ENCODE data around the gene CCNL2. TPM values are rescaled to one million over a fixed set of nuclear protein-coding genes. Genes with fewer than 3 reads are reported as not detected.

CCNL2 gene
- total and polyA plus RNA-seq, 8 donors = 49.2 to 409 (median 84.1) TPM

DNA sequence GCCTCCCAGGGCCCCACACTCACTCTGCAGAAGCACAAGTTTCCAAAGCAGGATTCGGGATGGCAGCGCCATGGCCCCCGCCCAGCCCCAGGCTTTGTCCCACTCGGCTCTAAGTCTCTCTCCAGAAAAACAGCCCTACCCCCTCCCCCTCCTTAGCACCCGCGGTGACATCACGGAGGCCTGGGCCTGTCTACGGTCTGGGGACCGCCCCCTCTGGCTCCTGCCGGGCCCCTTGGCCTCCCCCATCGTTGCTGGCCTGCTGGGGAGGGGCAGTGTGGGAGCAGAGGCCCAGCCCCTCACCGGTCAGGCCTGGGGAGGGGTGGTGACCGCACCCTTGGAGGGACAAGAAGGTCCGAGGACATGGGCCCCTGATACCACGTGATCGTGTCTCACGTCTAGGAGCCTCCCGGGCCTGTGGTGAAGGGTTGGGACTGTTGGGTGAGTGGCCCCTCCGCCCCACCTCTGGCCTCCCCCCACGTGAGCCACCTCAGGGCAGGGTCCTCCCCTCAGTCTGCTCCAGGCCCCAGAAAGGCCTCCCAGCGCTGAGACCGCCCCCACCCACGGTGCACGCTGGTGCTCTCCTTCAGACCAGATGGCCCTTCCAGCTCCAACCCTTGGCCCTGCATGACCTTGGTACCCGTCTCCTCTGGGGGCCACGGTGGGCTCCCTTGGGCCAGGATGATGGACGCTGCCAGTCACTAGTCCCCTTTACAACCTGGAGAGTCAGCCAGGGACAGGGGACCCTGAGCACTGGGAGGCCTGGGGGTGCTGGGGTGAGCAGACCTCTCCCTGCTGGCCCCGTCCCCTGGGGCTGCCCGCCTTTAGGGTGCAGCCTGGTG, 40.5 kb downstream of the CCNL2 start, which contains the start of gene MXRA8:
Gene MXRA8 (minus strand): TSS at position 123 of the 839 bp plus-strand sequence. CDS start 51 bp downstream, at position 72.
- ATAC-seq (peak; percentile 14 to 49 (median 32)), FAIRE-seq (no peak), DNase-seq (peak in 3 of 6 donors; percentile 37 to 67 (median 58))
- Histone ChIP-seq H3K4me1 (no peaks in the 10 kb centered on the region), H3K36me3 (no peaks in the 10 kb centered on the region), H3K27ac (peak within 1 kb of the TSS in 1 of 4 donors; percentile 1), H3K27me3 (no peaks in the 10 kb centered on the region), H3K9me3 (no peaks in the 10 kb centered on the region), H3K4me3 (peak within 1 kb of the TSS in 2 of 4 donors; percentile 13 to 19)
- intact Hi-C loops (cut with DNase I) = no loop called here
- WGBS, 2 donors = 31 to 33% methylated on average over 28 to 29 of the region's 29 CpGs
- no peak for TF ChIP-seq CTCF (IDR thresholded peaks at IDR 0.05)

- H3K27me3 ChIP-seq = no peaks in the 10 kb centered on the region
- intact Hi-C loops (cut with DNase I) = no loop called here
- no peaks in the 10 kb centered on the region for H3K4me1 ChIP-seq
- H3K9me3 ChIP-seq = no peaks in the 10 kb centered on the region
- no peak for FAIRE-seq
- peak overlapping the region in 2 of 4 donors; percentile 13 to 19 for H3K4me3 ChIP-seq
- no peaks in the 10 kb centered on the region for H3K36me3 ChIP-seq
- no peak for TF ChIP-seq CTCF (IDR thresholded peaks at IDR 0.05)
- H3K27ac ChIP-seq = no peak overlapping the region
- no peak for ATAC-seq
- WGBS, 2 donors = 24 to 29% methylated on average over 16 to 18 of the region's 18 CpGs
- DNase-seq = peak in 2 of 6 donors; percentile 13 to 72
Measured at GRCh38 chr1:1357871-1358432, 41.2 kb downstream of the CCNL2 start.

DNA sequence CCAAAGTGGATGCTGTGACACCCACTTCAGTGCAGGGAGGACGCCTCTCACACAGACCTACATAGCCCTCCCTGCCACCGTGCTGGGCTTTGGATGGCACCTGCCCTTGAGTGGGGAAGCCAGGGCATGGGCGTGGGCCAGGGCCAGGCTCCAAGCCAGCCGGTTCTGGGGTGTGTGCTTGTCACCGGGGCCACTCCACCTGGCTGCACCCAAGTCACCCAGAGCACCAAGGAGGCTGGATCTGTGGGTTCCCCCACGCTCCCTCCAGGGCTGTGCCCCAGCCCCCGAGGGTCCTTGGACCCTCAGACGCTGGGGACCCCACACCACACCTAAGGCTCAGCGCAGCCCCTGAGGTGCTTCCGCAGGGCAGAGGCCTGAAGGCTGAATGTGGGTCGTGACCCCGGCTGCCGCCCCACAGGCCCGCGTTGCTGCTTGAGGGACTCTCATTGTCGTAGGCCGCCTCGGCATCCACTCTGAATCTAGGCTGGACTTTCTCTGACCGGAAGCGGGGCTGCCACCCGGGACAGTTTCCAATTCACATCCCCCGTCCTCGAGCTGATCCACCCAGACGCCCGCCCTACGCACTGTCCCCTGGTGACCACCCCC, 42.2 kb downstream of the CCNL2 start:
- no peak overlapping the region for H3K27ac ChIP-seq
- peak overlapping the region in 1 of 4 donors; percentile 19 for H3K4me3 ChIP-seq
- FAIRE-seq = no peak
- ATAC-seq = no peak
- intact Hi-C loops (cut with DNase I) = no loop called here
- no peak for TF ChIP-seq CTCF (IDR thresholded peaks at IDR 0.05)
- peak in 3 of 6 donors; percentile 14 to 79 (median 33) for DNase-seq
- 60 to 62% methylated on average over 25 to 26 of the region's 26 CpGs for WGBS, 2 donors
- no peaks in the 10 kb centered on the region for H3K36me3 ChIP-seq
- H3K27me3 ChIP-seq = no peaks in the 10 kb centered on the region
- H3K9me3 ChIP-seq = no peaks in the 10 kb centered on the region
- H3K4me1 ChIP-seq = no peaks in the 10 kb centered on the region

DNA sequence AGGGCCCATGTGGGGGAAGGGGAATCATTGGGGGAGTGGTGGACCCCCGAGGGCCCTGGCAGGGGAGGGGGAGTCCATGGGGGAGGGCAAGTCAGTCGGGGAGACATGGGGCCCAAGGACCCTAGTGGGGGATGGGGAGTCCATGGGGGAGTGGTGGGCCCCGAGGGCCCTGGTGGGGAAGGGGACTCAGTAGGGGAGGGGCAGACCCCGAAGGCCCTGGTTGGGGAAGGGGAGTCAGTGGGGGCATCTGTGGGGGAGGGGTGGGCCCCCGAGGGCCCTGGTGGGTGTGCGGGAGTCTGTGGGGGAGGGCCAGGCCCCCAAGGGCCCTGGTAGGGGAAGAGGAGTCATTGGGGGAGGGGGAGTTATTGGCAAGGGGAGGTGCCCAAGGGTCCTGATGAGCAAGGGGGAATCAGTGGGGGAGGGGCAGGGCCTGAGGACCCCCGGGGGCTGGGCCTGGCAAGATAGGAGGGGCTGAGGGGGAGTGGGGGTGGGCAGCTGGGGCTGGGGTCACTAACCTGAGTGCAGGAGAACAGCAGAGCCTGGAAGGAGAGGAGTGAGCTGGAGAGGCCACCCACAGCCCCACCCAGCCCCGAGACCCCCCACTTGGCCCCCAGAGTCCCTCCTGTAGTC, 42.9 kb downstream of the CCNL2 start:
- no peaks in the 10 kb centered on the region for H3K27me3 ChIP-seq

More for the DNA sequence above, 42.9 kb downstream of the CCNL2 start:
- H3K36me3 ChIP-seq = no peaks in the 10 kb centered on the region
- H3K27ac ChIP-seq = no peak overlapping the region
- 35 to 38% methylated on average over 8 of the region's 8 CpGs for WGBS, 2 donors
- TF ChIP-seq CTCF (IDR thresholded peaks at IDR 0.05) = no peak
- FAIRE-seq (no peak), DNase-seq (peak in 4 of 6 donors; percentile 4 to 66 (median 30)), ATAC-seq (no peak)
- intact Hi-C loops (cut with DNase I) = no loop called here
- H3K4me1 ChIP-seq = no peaks in the 10 kb centered on the region
- no peaks in the 10 kb centered on the region for H3K9me3 ChIP-seq
- H3K4me3 ChIP-seq = no peak overlapping the region
